Measurements from ENCODE around the gene MATN3. TPM values are rescaled to one million over a fixed set of nuclear protein-coding genes. Genes with fewer than 3 reads are reported as not detected.

The MATN3 gene
- total and polyA plus RNA-seq, 2 donors from 2014 or later, result 2.3 to 5.0 TPM

- Histone ChIP-seq H3K4me3 (ENCODE audit: low read length in 3 of 3) (no peak overlapping the region), H3K9me3 (ENCODE audit: control insufficient read depth in 2 of 3, insufficient read depth in 1 of 3, low read length in 3 of 3) (no peaks in the 10 kb centered on the region), H3K9ac (ENCODE audit: low read length in 3 of 3) (no peak overlapping the region), H3K27ac (ENCODE audit: low read depth in 2 of 2, low read length in 2 of 2) (no peak overlapping the region), H3K4me1 (ENCODE audit: control insufficient read depth in 2 of 3, insufficient read depth in 2 of 3, low read depth in 1 of 3, low read length in 3 of 3) (no peaks in the 10 kb centered on the region), H3K27me3 (ENCODE audit: control insufficient read depth, insufficient read depth, low read length) (no peaks in the 10 kb centered on the region), H3K36me3 (ENCODE audit: control insufficient read depth in 2 of 3, insufficient read depth in 3 of 3, low read length in 3 of 3) (no peaks in the 10 kb centered on the region)
- intact Hi-C loops (cut with DNase I), result no loop called here
- TF ChIP-seq, protein P1, sequence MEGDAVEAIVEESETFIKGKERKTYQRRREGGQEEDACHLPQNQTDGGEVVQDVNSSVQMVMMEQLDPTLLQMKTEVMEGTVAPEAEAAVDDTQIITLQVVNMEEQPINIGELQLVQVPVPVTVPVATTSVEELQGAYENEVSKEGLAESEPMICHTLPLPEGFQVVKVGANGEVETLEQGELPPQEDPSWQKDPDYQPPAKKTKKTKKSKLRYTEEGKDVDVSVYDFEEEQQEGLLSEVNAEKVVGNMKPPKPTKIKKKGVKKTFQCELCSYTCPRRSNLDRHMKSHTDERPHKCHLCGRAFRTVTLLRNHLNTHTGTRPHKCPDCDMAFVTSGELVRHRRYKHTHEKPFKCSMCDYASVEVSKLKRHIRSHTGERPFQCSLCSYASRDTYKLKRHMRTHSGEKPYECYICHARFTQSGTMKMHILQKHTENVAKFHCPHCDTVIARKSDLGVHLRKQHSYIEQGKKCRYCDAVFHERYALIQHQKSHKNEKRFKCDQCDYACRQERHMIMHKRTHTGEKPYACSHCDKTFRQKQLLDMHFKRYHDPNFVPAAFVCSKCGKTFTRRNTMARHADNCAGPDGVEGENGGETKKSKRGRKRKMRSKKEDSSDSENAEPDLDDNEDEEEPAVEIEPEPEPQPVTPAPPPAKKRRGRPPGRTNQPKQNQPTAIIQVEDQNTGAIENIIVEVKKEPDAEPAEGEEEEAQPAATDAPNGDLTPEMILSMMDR (IDR thresholded peaks at IDR 0.05; ENCODE audit: borderline replicate concordance, extremely low read depth, insufficient read depth), result no peak
- FAIRE-seq, result no peak
- peak in 1 of 5 donors; percentile 24 for DNase-seq
These were observed 3.8 kb downstream of the MATN3 start for GRCh38 chr2:20008703-20009102.

GRCh38 chr2:20005891-20006470 is 6.5 kb downstream of the MATN3 start:
- FAIRE-seq, result no peak
- intact Hi-C loops (cut with DNase I), result no loop called here
- H3K36me3 ChIP-seq (ENCODE audit: control insufficient read depth in 2 of 3, insufficient read depth in 3 of 3, low read length in 3 of 3), result no peaks in the 10 kb centered on the region
- no peak overlapping the region for H3K9ac ChIP-seq (ENCODE audit: low read length in 3 of 3)
- H3K9me3 ChIP-seq (ENCODE audit: control insufficient read depth in 2 of 3, insufficient read depth in 1 of 3, low read length in 3 of 3), result no peaks in the 10 kb centered on the region
- H3K4me3 ChIP-seq (ENCODE audit: low read length in 3 of 3), result no peak overlapping the region
- H3K27ac ChIP-seq (ENCODE audit: low read depth in 2 of 2, low read length in 2 of 2), result no peak overlapping the region
- H3K4me1 ChIP-seq (ENCODE audit: control insufficient read depth in 2 of 3, insufficient read depth in 2 of 3, low read depth in 1 of 3, low read length in 3 of 3), result no peaks in the 10 kb centered on the region
- no peaks in the 10 kb centered on the region for H3K27me3 ChIP-seq (ENCODE audit: control insufficient read depth, insufficient read depth, low read length)
- TF ChIP-seq, protein P1 (IDR thresholded peaks at IDR 0.05; ENCODE audit: borderline replicate concordance, extremely low read depth, insufficient read depth), result no peak
- no peak for DNase-seq

- TF ChIP-seq, protein P1 (IDR thresholded peaks at IDR 0.05; ENCODE audit: borderline replicate concordance, extremely low read depth, insufficient read depth), result no peak
These were observed 7.3 kb downstream of the MATN3 start for GRCh38 chr2:20005067-20005627.

More at GRCh38 chr2:20005067-20005627, 7.3 kb downstream of the MATN3 start:
- H3K4me1 ChIP-seq (ENCODE audit: control insufficient read depth in 2 of 3, insufficient read depth in 2 of 3, low read depth in 1 of 3, low read length in 3 of 3), result no peaks in the 10 kb centered on the region
- H3K27ac ChIP-seq (ENCODE audit: low read depth in 2 of 2, low read length in 2 of 2), result no peak overlapping the region
- no peak overlapping the region for H3K9ac ChIP-seq (ENCODE audit: low read length in 3 of 3)
- intact Hi-C loops (cut with DNase I), result no loop called here
- H3K4me3 ChIP-seq (ENCODE audit: low read length in 3 of 3), result no peak overlapping the region
- H3K9me3 ChIP-seq (ENCODE audit: control insufficient read depth in 2 of 3, insufficient read depth in 1 of 3, low read length in 3 of 3), result no peaks in the 10 kb centered on the region
- DNase-seq, result no peak
- no peaks in the 10 kb centered on the region for H3K36me3 ChIP-seq (ENCODE audit: control insufficient read depth in 2 of 3, insufficient read depth in 3 of 3, low read length in 3 of 3)
- no peak for FAIRE-seq
- H3K27me3 ChIP-seq (ENCODE audit: control insufficient read depth, insufficient read depth, low read length), result no peaks in the 10 kb centered on the region

All from kidney (tissue), 14 donors.